K562 (cell line): ENCODE measurements around the gene SLC25A4. TPM values are rescaled to one million over a fixed set of nuclear protein-coding genes. Genes with fewer than 3 reads are reported as not detected.
A peak's percentile ranks its signal among the peaks of the same experiment; 100 is the strongest.

Experiments
- DEAF1 ChIP-seq: fragments of 450-650 bp; formaldehyde crosslinking; IDR thresholded peaks from 2 replicates; pipeline ENCODE4 v1.4.0; 2020; ENCODE audit warnings: mild to moderate bottlenecking, moderate library complexity
- MAZ ChIP-seq, 2 experiments: fragments of 450-650 bp in 1 of 2; sonication (generic) in 1 of 2; formaldehyde crosslinking; IDR thresholded peaks in 1 of 2; conservative IDR thresholded peaks in 1 of 2; 2 replicates each; pipeline versions ENCODE4 v1.4.0 to v1.5.0; 2020; ENCODE audit warnings: mild to moderate bottlenecking in 1 of 2, missing genetic modification reagents in 1 of 2
- PYGO2 ChIP-seq: fragments of 450-650 bp; IDR thresholded peaks from 2 replicates; pipeline ENCODE4 v1.6.1; 2016; ENCODE audit warnings: mild to moderate bottlenecking, missing genetic modification characterization, moderate library complexity, missing compliant biosample characterization
- RAD21 ChIP-seq, 2 experiments: fragments of 250-450 bp in 1 of 2; fragments of 450-650 bp in 1 of 2; sonication (Bioruptor Pico) in 1 of 2; formaldehyde crosslinking in 1 of 2; IDR thresholded peaks in 1 of 2; conservative IDR thresholded peaks in 1 of 2; 2 replicates each; pipeline versions ENCODE4 v1.4.0 to v1.8.0; 2020 to 2022; ENCODE audit warnings: mild to moderate bottlenecking in 2 of 2, moderate library complexity in 1 of 2
- SMC3 ChIP-seq: conservative IDR thresholded peaks from 2 replicates; pipeline ENCODE4 v1.6.1; 2011; ENCODE audit warnings: low read depth, low read length, improper control_type of control experiment; ENCODE audit not compliant: insufficient read depth
- SUPT5H ChIP-seq: fragments of 450-650 bp; IDR thresholded peaks from 2 replicates; pipeline ENCODE4 v1.6.1; 2016
- TCF3 ChIP-seq: sonication (generic); formaldehyde crosslinking; IDR thresholded peaks from 2 replicates; pipeline ENCODE4 v1.4.0; 2020; ENCODE audit warnings: mild to moderate bottlenecking, missing genetic modification reagents
- ZNF384 ChIP-seq: IDR thresholded peaks from 2 replicates; pipeline ENCODE4 v1.6.1; 2012; ENCODE audit warnings: low read depth, low read length, improper control_type of control experiment
- polyA plus RNA-seq, 8 experiments: library from polyadenylated mRNA; depleted of rRNA in 4 of 8; stranded (reverse) in 5 of 8; unstranded in 3 of 8; fragments of >200 nt; fragmentation: Nextera tagmentation in 2 of 8; fragmentation: Illumina TruSeq in 1 of 8; extraction: Ambion mirVana in 2 of 8; extraction: Trizol in 1 of 8; gene quantifications; 2 replicates each; pipeline versions ENCODE4 v1.2.1 to v1.2.3, GENCODE V29; 2011 to 2014; ENCODE audit warnings: inconsistent platforms in 1 of 8, missing spikeins in 1 of 8
- total RNA-seq, 7 experiments: library from RNA; depleted of rRNA in 6 of 7; stranded (reverse); fragments of >200 nt in 6 of 7; fragmentation: Illumina TruSeq in 2 of 7; extraction: Trizol in 2 of 7; gene quantifications; 2 replicates each; pipeline versions ENCODE4 v1.2.1 to v1.2.3, GENCODE V29; 2011 to 2021; ENCODE audit warnings: low replicate concordance in 1 of 7
- TF ChIP-seq, protein P1 (sequence below), 2 experiments: fragments of 450-650 bp; formaldehyde crosslinking in 1 of 2; IDR thresholded peaks; 2 replicates each; pipeline versions ENCODE4 v1.4.0 to v1.6.1; 2014 to 2020; ENCODE audit warnings: mild to moderate bottlenecking in 2 of 2, borderline replicate concordance in 1 of 2, low read depth in 1 of 2
- TF ChIP-seq, protein P2 (sequence below), 3 experiments: IDR thresholded peaks in 2 of 3; conservative IDR thresholded peaks in 1 of 3; 2 replicates each; pipeline ENCODE4 v1.5.1; 2011 to 2012; ENCODE audit warnings: low read length in 3 of 3, mild to moderate bottlenecking in 3 of 3, control low read depth in 2 of 3, improper control_type of control experiment in 1 of 3, inconsistent platforms in 1 of 3, low read depth in 1 of 3, mixed read lengths in 1 of 3, moderate library complexity in 1 of 3; ENCODE audit not compliant: insufficient read depth in 2 of 3
- TF ChIP-seq, protein P3 (sequence below): fragments of 250-450 bp; sonication (Bioruptor Pico); IDR thresholded peaks from 2 replicates; pipeline ENCODE4 v1.9.0; 2021; ENCODE audit warnings: mild to moderate bottlenecking

SLC25A4 gene
- total and polyA plus RNA-seq, 9 of the 15 experiments (the other 6 are each of a cell fraction or from before 2014, with no cell fraction given), result 8.3 to 28.6 (median 19.5) TPM

GRCh38 chr4:185096032-185096653, 46.9 kb upstream of the SLC25A4 start (continued):
- TF ChIP-seq, protein P1, sequence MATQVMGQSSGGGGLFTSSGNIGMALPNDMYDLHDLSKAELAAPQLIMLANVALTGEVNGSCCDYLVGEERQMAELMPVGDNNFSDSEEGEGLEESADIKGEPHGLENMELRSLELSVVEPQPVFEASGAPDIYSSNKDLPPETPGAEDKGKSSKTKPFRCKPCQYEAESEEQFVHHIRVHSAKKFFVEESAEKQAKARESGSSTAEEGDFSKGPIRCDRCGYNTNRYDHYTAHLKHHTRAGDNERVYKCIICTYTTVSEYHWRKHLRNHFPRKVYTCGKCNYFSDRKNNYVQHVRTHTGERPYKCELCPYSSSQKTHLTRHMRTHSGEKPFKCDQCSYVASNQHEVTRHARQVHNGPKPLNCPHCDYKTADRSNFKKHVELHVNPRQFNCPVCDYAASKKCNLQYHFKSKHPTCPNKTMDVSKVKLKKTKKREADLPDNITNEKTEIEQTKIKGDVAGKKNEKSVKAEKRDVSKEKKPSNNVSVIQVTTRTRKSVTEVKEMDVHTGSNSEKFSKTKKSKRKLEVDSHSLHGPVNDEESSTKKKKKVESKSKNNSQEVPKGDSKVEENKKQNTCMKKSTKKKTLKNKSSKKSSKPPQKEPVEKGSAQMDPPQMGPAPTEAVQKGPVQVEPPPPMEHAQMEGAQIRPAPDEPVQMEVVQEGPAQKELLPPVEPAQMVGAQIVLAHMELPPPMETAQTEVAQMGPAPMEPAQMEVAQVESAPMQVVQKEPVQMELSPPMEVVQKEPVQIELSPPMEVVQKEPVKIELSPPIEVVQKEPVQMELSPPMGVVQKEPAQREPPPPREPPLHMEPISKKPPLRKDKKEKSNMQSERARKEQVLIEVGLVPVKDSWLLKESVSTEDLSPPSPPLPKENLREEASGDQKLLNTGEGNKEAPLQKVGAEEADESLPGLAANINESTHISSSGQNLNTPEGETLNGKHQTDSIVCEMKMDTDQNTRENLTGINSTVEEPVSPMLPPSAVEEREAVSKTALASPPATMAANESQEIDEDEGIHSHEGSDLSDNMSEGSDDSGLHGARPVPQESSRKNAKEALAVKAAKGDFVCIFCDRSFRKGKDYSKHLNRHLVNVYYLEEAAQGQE (IDR thresholded peaks at IDR 0.05; ENCODE audit: borderline replicate concordance), result peak; percentile 70
- TF ChIP-seq, protein P1 (CRISPR knock-in tag; IDR thresholded peaks at IDR 0.05; ENCODE audit: low read depth), result no peak
- TF ChIP-seq ZNF384 (peak; percentile 99), RAD21 (CRISPR knock-in tag; conservative IDR thresholded peaks at IDR 0.05 in 1 of 2, IDR thresholded peaks at IDR 0.05 in 1 of 2) (peak; percentile 70 to 74), TCF3 (CRISPR knock-in tag) (no peak), PYGO2 (no peak), MAZ (CRISPR knock-in tag; conservative IDR thresholded peaks at IDR 0.05 in 1 of 2, IDR thresholded peaks at IDR 0.05 in 1 of 2) (no peak), SMC3 (peak; percentile 59; the same call in 1 of the 2 replicates), DEAF1 (CRISPR knock-in tag) (peak; percentile 60), SUPT5H (no peak)
- TF ChIP-seq, protein P2, sequence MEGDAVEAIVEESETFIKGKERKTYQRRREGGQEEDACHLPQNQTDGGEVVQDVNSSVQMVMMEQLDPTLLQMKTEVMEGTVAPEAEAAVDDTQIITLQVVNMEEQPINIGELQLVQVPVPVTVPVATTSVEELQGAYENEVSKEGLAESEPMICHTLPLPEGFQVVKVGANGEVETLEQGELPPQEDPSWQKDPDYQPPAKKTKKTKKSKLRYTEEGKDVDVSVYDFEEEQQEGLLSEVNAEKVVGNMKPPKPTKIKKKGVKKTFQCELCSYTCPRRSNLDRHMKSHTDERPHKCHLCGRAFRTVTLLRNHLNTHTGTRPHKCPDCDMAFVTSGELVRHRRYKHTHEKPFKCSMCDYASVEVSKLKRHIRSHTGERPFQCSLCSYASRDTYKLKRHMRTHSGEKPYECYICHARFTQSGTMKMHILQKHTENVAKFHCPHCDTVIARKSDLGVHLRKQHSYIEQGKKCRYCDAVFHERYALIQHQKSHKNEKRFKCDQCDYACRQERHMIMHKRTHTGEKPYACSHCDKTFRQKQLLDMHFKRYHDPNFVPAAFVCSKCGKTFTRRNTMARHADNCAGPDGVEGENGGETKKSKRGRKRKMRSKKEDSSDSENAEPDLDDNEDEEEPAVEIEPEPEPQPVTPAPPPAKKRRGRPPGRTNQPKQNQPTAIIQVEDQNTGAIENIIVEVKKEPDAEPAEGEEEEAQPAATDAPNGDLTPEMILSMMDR (IDR thresholded peaks at IDR 0.05 in 2 of 3, conservative IDR thresholded peaks at IDR 0.05 in 1 of 3; ENCODE audit: insufficient read depth in 2 of 3, low read depth in 1 of 3, low read length in 3 of 3), result peak; percentile 36 to 76 (median 48); a peak in 4 of 6 replicates
- TF ChIP-seq, protein P3, sequence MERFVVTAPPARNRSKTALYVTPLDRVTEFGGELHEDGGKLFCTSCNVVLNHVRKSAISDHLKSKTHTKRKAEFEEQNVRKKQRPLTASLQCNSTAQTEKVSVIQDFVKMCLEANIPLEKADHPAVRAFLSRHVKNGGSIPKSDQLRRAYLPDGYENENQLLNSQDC, result no peak
